Keratinocyte (primary cell): ENCODE results near the gene CDIP1.

Experiments used
- CTCF ChIP-seq, 3 experiments: IDR thresholded peaks in 1 of 3; conservative IDR thresholded peaks in 1 of 3; optimal IDR thresholded peaks in 1 of 3; 2 replicates in 2 of 3; 3 replicates in 1 of 3; pipeline versions ENCODE3 to v1.5.1; 2011; ENCODE audit warnings: low read length in 3 of 3, mild to moderate bottlenecking in 3 of 3, moderate library complexity in 2 of 3, control low read depth in 1 of 3, inconsistent platforms in 1 of 3; ENCODE audit not compliant: insufficient read depth in 2 of 3; ENCODE audit errors: extremely low read depth in 1 of 3
- EZH2 ChIP-seq: IDR thresholded peaks from one replicate; pipeline ENCODE4 v1.6.1; 2012; ENCODE audit warnings: inconsistent platforms, mild to moderate bottlenecking, low read length, moderate library complexity

GRCh38 chr16:4537376-4538343, 913 bp downstream of the CDIP1 start:
- TF ChIP-seq CTCF (optimal IDR thresholded peaks at IDR 0.05 in 1 of 3, IDR thresholded peaks at IDR 0.05 in 1 of 3, conservative IDR thresholded peaks at IDR 0.05 in 1 of 3; ENCODE audit: extremely low read depth in 1 of 3, insufficient read depth in 2 of 3, low read length in 3 of 3): no peak
- no peak for TF ChIP-seq EZH2
